ENCODE results near the gene LRRC7.

The LRRC7 gene

DNA sequence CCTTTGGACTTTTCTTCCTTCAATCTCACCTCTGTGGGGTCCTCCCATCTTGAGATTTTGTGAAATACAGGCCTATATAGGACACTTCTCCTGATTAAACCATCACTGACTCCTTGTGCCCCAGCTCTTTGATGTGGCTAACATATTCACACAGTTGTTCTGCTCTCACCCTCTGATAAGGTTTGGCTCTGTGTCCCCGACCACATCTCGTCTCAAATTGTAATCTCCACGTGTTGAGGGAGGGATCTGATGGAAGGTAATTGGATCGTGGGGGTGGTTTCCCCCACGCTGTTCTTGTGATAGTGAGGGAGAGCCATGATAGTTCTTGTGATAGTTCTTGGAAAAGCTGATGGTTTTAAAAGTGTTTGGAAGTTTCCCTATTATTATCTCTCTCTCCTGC, 19.7 kb downstream of the LRRC7 start:
- Histone ChIP-seq H3K4me1 (ENCODE audit: insufficient read depth, low read length, poor library complexity, severe bottlenecking) (no peaks in the 10 kb centered on the region), H3K9me3 (ENCODE audit: insufficient read depth, low read depth, low read length) (no peaks in the 10 kb centered on the region), H3K4me2 (ENCODE audit: low read depth, low read length, poor library complexity, severe bottlenecking) (no peak overlapping the region), H3K9ac (ENCODE audit: low read depth, low read length, poor library complexity, severe bottlenecking) (no peak overlapping the region), H3K4me3 (ENCODE audit: low read length, poor library complexity, severe bottlenecking) (no peak overlapping the region), H2AFZ (ENCODE audit: low read length) (no peak overlapping the region), H3K79me2 (ENCODE audit: insufficient read depth, low read length) (no peaks in the 10 kb centered on the region), H3K36me3 (ENCODE audit: insufficient read depth, low read length) (no peaks in the 10 kb centered on the region), H3K9me2 (replicated peaks; ENCODE audit: low read depth, low read length) (no peaks in the 10 kb centered on the region), H3K27me3 (ENCODE audit: insufficient read depth, low read length, poor library complexity, severe bottlenecking) (no peaks in the 10 kb centered on the region), H4K20me1 (ENCODE audit: insufficient read depth, low read length, poor library complexity, severe bottlenecking) (no peaks in the 10 kb centered on the region), H3F3A (ENCODE audit: low read depth) (no peaks in the 10 kb centered on the region)
- TF ChIP-seq, protein P1, sequence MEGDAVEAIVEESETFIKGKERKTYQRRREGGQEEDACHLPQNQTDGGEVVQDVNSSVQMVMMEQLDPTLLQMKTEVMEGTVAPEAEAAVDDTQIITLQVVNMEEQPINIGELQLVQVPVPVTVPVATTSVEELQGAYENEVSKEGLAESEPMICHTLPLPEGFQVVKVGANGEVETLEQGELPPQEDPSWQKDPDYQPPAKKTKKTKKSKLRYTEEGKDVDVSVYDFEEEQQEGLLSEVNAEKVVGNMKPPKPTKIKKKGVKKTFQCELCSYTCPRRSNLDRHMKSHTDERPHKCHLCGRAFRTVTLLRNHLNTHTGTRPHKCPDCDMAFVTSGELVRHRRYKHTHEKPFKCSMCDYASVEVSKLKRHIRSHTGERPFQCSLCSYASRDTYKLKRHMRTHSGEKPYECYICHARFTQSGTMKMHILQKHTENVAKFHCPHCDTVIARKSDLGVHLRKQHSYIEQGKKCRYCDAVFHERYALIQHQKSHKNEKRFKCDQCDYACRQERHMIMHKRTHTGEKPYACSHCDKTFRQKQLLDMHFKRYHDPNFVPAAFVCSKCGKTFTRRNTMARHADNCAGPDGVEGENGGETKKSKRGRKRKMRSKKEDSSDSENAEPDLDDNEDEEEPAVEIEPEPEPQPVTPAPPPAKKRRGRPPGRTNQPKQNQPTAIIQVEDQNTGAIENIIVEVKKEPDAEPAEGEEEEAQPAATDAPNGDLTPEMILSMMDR (conservative IDR thresholded peaks at IDR 0.05; ENCODE audit: low read length) = no peak
- no peak for TF ChIP-seq EZH2phosphoT487 (IDR thresholded peaks at IDR 0.05; ENCODE audit: borderline replicate concordance)

DNA sequence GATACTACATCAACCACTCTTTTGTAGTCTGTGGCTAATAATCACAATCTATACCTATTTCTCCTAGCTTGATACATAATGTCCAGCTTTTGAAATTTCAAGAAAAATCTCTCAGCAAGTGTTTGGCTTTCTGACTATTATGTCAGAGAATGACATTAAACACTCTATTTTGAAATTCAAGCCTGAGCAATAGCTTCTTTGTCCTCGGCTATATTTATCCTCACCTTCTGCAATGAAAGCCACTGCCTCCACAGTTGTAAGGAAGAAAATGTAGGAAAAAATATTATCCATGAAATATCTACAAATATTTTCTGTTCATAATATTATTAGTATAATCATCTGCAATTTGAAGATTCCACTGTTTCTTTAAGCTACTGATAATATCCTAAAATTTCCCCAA, 22.1 kb downstream of the LRRC7 start:
- H2AFZ ChIP-seq (ENCODE audit: low read length) = no peak overlapping the region
- no peak overlapping the region for H3K4me2 ChIP-seq (ENCODE audit: low read depth, low read length, poor library complexity, severe bottlenecking)
- no peak overlapping the region for H3K4me3 ChIP-seq (ENCODE audit: low read length, poor library complexity, severe bottlenecking)
- no peaks in the 10 kb centered on the region for H3K4me1 ChIP-seq (ENCODE audit: insufficient read depth, low read length, poor library complexity, severe bottlenecking)
- H3K9me3 ChIP-seq (ENCODE audit: insufficient read depth, low read depth, low read length) = no peaks in the 10 kb centered on the region
- H3K9ac ChIP-seq (ENCODE audit: low read depth, low read length, poor library complexity, severe bottlenecking) = no peak overlapping the region
- no peak for TF ChIP-seq EZH2phosphoT487 (IDR thresholded peaks at IDR 0.05; ENCODE audit: borderline replicate concordance)
- TF ChIP-seq, protein P1 (conservative IDR thresholded peaks at IDR 0.05; ENCODE audit: low read length) = no peak
- H3K27me3 ChIP-seq (ENCODE audit: insufficient read depth, low read length, poor library complexity, severe bottlenecking) = no peaks in the 10 kb centered on the region
- no peaks in the 10 kb centered on the region for H3K36me3 ChIP-seq (ENCODE audit: insufficient read depth, low read length)
- no peaks in the 10 kb centered on the region for H3F3A ChIP-seq (ENCODE audit: low read depth)
- H3K79me2 ChIP-seq (ENCODE audit: insufficient read depth, low read length) = no peaks in the 10 kb centered on the region
- no peaks in the 10 kb centered on the region for H4K20me1 ChIP-seq (ENCODE audit: insufficient read depth, low read length, poor library complexity, severe bottlenecking)
- H3K9me2 ChIP-seq (replicated peaks; ENCODE audit: low read depth, low read length) = no peaks in the 10 kb centered on the region

DNA sequence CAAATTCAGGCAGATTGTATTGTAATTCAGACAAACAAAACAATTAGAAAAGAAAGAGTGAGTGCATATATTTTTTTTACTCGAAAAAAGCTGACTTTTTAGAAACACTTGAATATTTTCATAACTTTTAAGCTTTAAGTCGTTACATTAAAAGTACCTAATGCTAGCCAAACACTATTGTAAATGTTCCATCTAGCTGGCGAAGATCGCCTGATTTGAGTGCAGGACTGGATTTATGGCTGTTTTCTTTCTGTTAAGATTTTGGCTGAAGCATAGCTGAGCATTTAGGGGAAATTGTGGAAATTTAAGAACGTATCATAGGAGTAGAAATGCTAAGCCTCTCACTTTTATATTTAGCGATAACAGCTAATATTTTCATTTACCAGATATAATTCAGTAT, 24.6 kb downstream of the LRRC7 start:
- H2AFZ ChIP-seq (ENCODE audit: low read length) = no peak overlapping the region
- no peaks in the 10 kb centered on the region for H3K27me3 ChIP-seq (ENCODE audit: insufficient read depth, low read length, poor library complexity, severe bottlenecking)
- no peak overlapping the region for H3K4me2 ChIP-seq (ENCODE audit: low read depth, low read length, poor library complexity, severe bottlenecking)
- H3K36me3 ChIP-seq (ENCODE audit: insufficient read depth, low read length) = no peaks in the 10 kb centered on the region
- H3K4me1 ChIP-seq (ENCODE audit: insufficient read depth, low read length, poor library complexity, severe bottlenecking) = no peaks in the 10 kb centered on the region
- no peaks in the 10 kb centered on the region for H3K9me2 ChIP-seq (replicated peaks; ENCODE audit: low read depth, low read length)
- no peak overlapping the region for H3K9ac ChIP-seq (ENCODE audit: low read depth, low read length, poor library complexity, severe bottlenecking)
- no peaks in the 10 kb centered on the region for H3K9me3 ChIP-seq (ENCODE audit: insufficient read depth, low read depth, low read length)
- H3K79me2 ChIP-seq (ENCODE audit: insufficient read depth, low read length) = no peaks in the 10 kb centered on the region
- H3K4me3 ChIP-seq (ENCODE audit: low read length, poor library complexity, severe bottlenecking) = no peak overlapping the region
- no peak for TF ChIP-seq EZH2phosphoT487 (IDR thresholded peaks at IDR 0.05; ENCODE audit: borderline replicate concordance)
- TF ChIP-seq, protein P1 (conservative IDR thresholded peaks at IDR 0.05; ENCODE audit: low read length) = no peak
- no peaks in the 10 kb centered on the region for H4K20me1 ChIP-seq (ENCODE audit: insufficient read depth, low read length, poor library complexity, severe bottlenecking)
- no peaks in the 10 kb centered on the region for H3F3A ChIP-seq (ENCODE audit: low read depth)
